ENCODE data around the gene SLC41A2. TPM values are rescaled to one million over a fixed set of nuclear protein-coding genes. Genes with fewer than 3 reads are reported as not detected.

Gene SLC41A2
- total RNA-seq, 1 experiment from 2014 or later = 2.1 TPM

DNA sequence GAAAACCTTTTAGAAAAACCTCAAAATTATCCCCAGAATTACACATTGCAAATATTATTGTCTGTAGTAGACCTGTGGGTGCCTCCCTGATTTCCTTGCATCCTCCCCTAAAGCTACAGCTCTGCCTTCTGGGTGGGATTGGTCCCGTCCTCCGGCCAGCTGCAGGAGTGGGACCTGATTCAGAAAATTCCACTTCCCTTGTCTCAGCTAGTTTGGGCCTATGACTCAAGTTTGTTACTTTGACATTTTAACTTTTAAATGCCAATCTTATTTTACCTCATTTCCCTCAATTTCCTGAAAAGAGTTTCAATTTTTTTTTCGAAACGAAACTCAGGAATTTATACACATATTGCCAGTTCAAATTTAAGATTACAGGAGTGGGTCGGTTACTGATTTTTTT is 13.2 kb upstream of the SLC41A2 start:
- no peaks in the 10 kb centered on the region for H4K20me1 ChIP-seq (ENCODE audit: insufficient read depth, low read depth, low read length)

DNA sequence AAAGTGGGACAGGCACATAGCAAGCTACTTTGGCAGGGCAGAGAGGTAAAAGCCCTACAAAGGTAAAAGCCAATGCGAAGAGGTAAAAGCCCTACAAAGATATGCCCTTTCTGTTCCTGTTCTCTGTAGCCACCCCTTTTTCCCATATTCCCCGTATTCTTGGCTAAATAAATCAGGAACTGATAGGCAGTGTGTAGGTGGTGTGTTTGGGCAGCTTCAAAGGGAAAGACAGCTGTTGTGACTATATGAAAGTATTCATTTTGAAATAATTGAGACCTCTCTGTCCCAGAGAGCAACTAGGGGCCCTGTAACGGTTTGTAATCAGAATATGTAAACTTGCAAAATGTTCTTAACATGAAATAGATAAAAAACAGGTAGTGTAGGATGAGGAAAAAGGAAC is 11.3 kb upstream of the SLC41A2 start:
- no peak overlapping the region for H3K27ac ChIP-seq (ENCODE audit: low read length)

More for the DNA sequence above, 13.2 kb upstream of the SLC41A2 start:
- Histone ChIP-seq H3K79me2 (ENCODE audit: low read length) (no peaks in the 10 kb centered on the region), H3K4me2 (ENCODE audit: low read depth, low read length, poor library complexity, severe bottlenecking) (no peak overlapping the region), H3K4me3 (ENCODE audit: low read length) (no peak overlapping the region), H3K27me3 (ENCODE audit: low read length) (no peaks in the 10 kb centered on the region), H3K27ac (ENCODE audit: low read length) (no peak overlapping the region), H2AFZ (ENCODE audit: low read length) (no peak overlapping the region), H3K9me3 (ENCODE audit: low read length) (no peaks in the 10 kb centered on the region), H3K36me3 (ENCODE audit: insufficient read depth, low read length) (no peaks in the 10 kb centered on the region), H3K9ac (ENCODE audit: low read length) (no peak overlapping the region), H3K9me2 (replicated peaks; ENCODE audit: insufficient read depth, low read length) (no peaks in the 10 kb centered on the region), H3K4me1 (ENCODE audit: low read length) (peaks cover 17% of the 10 kb centered on the region)
- DNase-seq = no peak

GRCh38 chr12:104966677-104967076 is 8.6 kb upstream of the SLC41A2 start:
- Histone ChIP-seq H3K4me3 (ENCODE audit: low read length) (no peak overlapping the region), H4K20me1 (ENCODE audit: insufficient read depth, low read depth, low read length) (no peaks in the 10 kb centered on the region), H3K4me1 (ENCODE audit: low read length) (peaks cover 11% of the 10 kb centered on the region), H3K27me3 (ENCODE audit: low read length) (no peaks in the 10 kb centered on the region), H3K79me2 (ENCODE audit: low read length) (no peaks in the 10 kb centered on the region), H3K4me2 (ENCODE audit: low read depth, low read length, poor library complexity, severe bottlenecking) (no peak overlapping the region), H3K27ac (ENCODE audit: low read length) (no peak overlapping the region), H3K9me2 (replicated peaks; ENCODE audit: insufficient read depth, low read length) (no peaks in the 10 kb centered on the region), H3K36me3 (ENCODE audit: insufficient read depth, low read length) (no peaks in the 10 kb centered on the region), H2AFZ (ENCODE audit: low read length) (no peak overlapping the region), H3K9ac (ENCODE audit: low read length) (no peak overlapping the region), H3K9me3 (ENCODE audit: low read length) (no peaks in the 10 kb centered on the region)
- DNase-seq = no peak

More for the DNA sequence above, 11.3 kb upstream of the SLC41A2 start:
- DNase-seq = no peak
- Histone ChIP-seq H3K36me3 (ENCODE audit: insufficient read depth, low read length) (no peaks in the 10 kb centered on the region), H3K27me3 (ENCODE audit: low read length) (no peaks in the 10 kb centered on the region), H3K4me3 (ENCODE audit: low read length) (no peak overlapping the region), H4K20me1 (ENCODE audit: insufficient read depth, low read depth, low read length) (no peaks in the 10 kb centered on the region), H2AFZ (ENCODE audit: low read length) (no peak overlapping the region), H3K4me1 (ENCODE audit: low read length) (peaks cover 13% of the 10 kb centered on the region), H3K9ac (ENCODE audit: low read length) (no peak overlapping the region), H3K79me2 (ENCODE audit: low read length) (no peaks in the 10 kb centered on the region), H3K4me2 (ENCODE audit: low read depth, low read length, poor library complexity, severe bottlenecking) (no peak overlapping the region), H3K9me2 (replicated peaks; ENCODE audit: insufficient read depth, low read length) (no peaks in the 10 kb centered on the region), H3K9me3 (ENCODE audit: low read length) (no peaks in the 10 kb centered on the region)

DNA sequence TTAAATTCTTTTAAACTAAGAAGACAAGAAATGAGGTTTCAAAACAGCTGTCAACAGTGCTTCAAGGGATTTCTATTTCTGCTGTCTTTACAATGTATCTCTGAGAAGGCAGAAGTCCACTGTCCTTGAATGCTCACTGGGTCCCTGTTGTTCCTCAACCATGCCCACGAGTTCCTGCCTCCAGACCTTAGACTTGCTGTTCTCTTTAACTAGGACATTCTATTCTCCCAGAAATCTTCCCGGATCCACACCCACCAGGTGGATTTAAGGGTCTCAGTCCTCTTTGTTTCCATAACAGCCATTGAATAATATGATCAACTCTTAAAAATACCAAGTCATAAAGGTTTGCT is 6.7 kb upstream of the SLC41A2 start:
- H3K27me3 ChIP-seq (ENCODE audit: low read length) = no peaks in the 10 kb centered on the region
- H3K36me3 ChIP-seq (ENCODE audit: insufficient read depth, low read length) = no peaks in the 10 kb centered on the region
- no peaks in the 10 kb centered on the region for H4K20me1 ChIP-seq (ENCODE audit: insufficient read depth, low read depth, low read length)
- H3K4me2 ChIP-seq (ENCODE audit: low read depth, low read length, poor library complexity, severe bottlenecking) = no peak overlapping the region
- H2AFZ ChIP-seq (ENCODE audit: low read length) = no peak overlapping the region
- no peaks in the 10 kb centered on the region for H3K79me2 ChIP-seq (ENCODE audit: low read length)
- no peak overlapping the region for H3K4me3 ChIP-seq (ENCODE audit: low read length)
- H3K9me2 ChIP-seq (replicated peaks; ENCODE audit: insufficient read depth, low read length) = no peaks in the 10 kb centered on the region
- peaks cover 11% of the 10 kb centered on the region for H3K4me1 ChIP-seq (ENCODE audit: low read length)
- H3K9ac ChIP-seq (ENCODE audit: low read length) = no peak overlapping the region
- no peaks in the 10 kb centered on the region for H3K9me3 ChIP-seq (ENCODE audit: low read length)
- H3K27ac ChIP-seq (ENCODE audit: low read length) = no peak overlapping the region
- no peak for DNase-seq

GRCh38 chr12:104964167-104964855 is 6.2 kb upstream of the SLC41A2 start:
- Histone ChIP-seq H3K27me3 (ENCODE audit: low read length) (no peaks in the 10 kb centered on the region), H3K4me2 (ENCODE audit: low read depth, low read length, poor library complexity, severe bottlenecking) (no peak overlapping the region), H3K9me2 (replicated peaks; ENCODE audit: insufficient read depth, low read length) (no peaks in the 10 kb centered on the region), H3K9me3 (ENCODE audit: low read length) (no peaks in the 10 kb centered on the region), H3K9ac (ENCODE audit: low read length) (no peak overlapping the region), H3K27ac (ENCODE audit: low read length) (no peak overlapping the region), H3K4me3 (ENCODE audit: low read length) (no peak overlapping the region), H3K36me3 (ENCODE audit: insufficient read depth, low read length) (no peaks in the 10 kb centered on the region), H3K79me2 (ENCODE audit: low read length) (no peaks in the 10 kb centered on the region), H2AFZ (ENCODE audit: low read length) (no peak overlapping the region), H4K20me1 (ENCODE audit: insufficient read depth, low read depth, low read length) (no peaks in the 10 kb centered on the region), H3K4me1 (ENCODE audit: low read length) (peaks cover 11% of the 10 kb centered on the region)
- DNase-seq = no peak

DNA sequence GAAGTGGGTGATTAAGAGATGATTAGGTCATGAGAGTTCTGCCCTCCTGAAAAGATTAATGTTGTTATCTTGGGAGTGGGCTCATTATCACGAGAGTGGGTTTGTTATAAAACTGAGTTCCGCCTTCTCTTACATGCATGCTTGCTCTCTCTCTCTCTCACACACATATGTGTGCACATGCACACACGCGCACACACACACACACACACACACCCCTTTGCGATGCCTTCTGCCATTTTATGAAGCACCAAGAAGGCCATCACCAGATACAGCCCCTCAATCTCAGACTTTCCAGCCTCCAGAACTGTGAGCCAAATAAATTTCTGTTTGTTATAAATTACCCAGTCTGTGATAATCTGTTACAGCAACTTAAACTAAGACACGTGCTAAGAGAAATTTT is 5.7 kb upstream of the SLC41A2 start:
- Histone ChIP-seq H3K4me3 (ENCODE audit: low read length) (no peak overlapping the region), H3K27me3 (ENCODE audit: low read length) (no peaks in the 10 kb centered on the region), H3K36me3 (ENCODE audit: insufficient read depth, low read length) (no peaks in the 10 kb centered on the region), H3K27ac (ENCODE audit: low read length) (no peak overlapping the region), H2AFZ (ENCODE audit: low read length) (no peak overlapping the region), H3K9me3 (ENCODE audit: low read length) (no peaks in the 10 kb centered on the region), H3K9ac (ENCODE audit: low read length) (no peak overlapping the region), H3K79me2 (ENCODE audit: low read length) (no peaks in the 10 kb centered on the region), H3K4me1 (ENCODE audit: low read length) (peaks cover 14% of the 10 kb centered on the region), H4K20me1 (ENCODE audit: insufficient read depth, low read depth, low read length) (no peaks in the 10 kb centered on the region), H3K9me2 (replicated peaks; ENCODE audit: insufficient read depth, low read length) (no peaks in the 10 kb centered on the region), H3K4me2 (ENCODE audit: low read depth, low read length, poor library complexity, severe bottlenecking) (no peak overlapping the region)
- DNase-seq = no peak

- no peak for DNase-seq
- Histone ChIP-seq H3K9ac (ENCODE audit: low read length) (no peak overlapping the region), H3K4me2 (ENCODE audit: low read depth, low read length, poor library complexity, severe bottlenecking) (no peak overlapping the region), H3K79me2 (ENCODE audit: low read length) (no peaks in the 10 kb centered on the region), H2AFZ (ENCODE audit: low read length) (no peak overlapping the region), H3K9me2 (replicated peaks; ENCODE audit: insufficient read depth, low read length) (no peaks in the 10 kb centered on the region), H3K9me3 (ENCODE audit: low read length) (no peaks in the 10 kb centered on the region), H3K4me1 (ENCODE audit: low read length) (peaks cover 15% of the 10 kb centered on the region), H4K20me1 (ENCODE audit: insufficient read depth, low read depth, low read length) (no peaks in the 10 kb centered on the region), H3K27ac (ENCODE audit: low read length) (no peak overlapping the region), H3K4me3 (ENCODE audit: low read length) (no peak overlapping the region), H3K36me3 (ENCODE audit: insufficient read depth, low read length) (no peaks in the 10 kb centered on the region), H3K27me3 (ENCODE audit: low read length) (no peaks in the 10 kb centered on the region)
Observed at GRCh38 chr12:104960464-104960863, 2.4 kb upstream of the SLC41A2 start.

- no peaks in the 10 kb centered on the region for H3K9me2 ChIP-seq (replicated peaks; ENCODE audit: insufficient read depth, low read length)
- no peaks in the 10 kb centered on the region for H3K36me3 ChIP-seq (ENCODE audit: insufficient read depth, low read length)
- H3K4me1 ChIP-seq (ENCODE audit: low read length) = peaks cover 15% of the 10 kb centered on the region
- no peaks in the 10 kb centered on the region for H3K9me3 ChIP-seq (ENCODE audit: low read length)
- no peak for DNase-seq
- H2AFZ ChIP-seq (ENCODE audit: low read length) = no peak overlapping the region
- no peaks in the 10 kb centered on the region for H4K20me1 ChIP-seq (ENCODE audit: insufficient read depth, low read depth, low read length)
- H3K4me3 ChIP-seq (ENCODE audit: low read length) = no peak overlapping the region; the same call in 1 of the 2 replicates
- no peak overlapping the region for H3K27ac ChIP-seq (ENCODE audit: low read length)
- no peaks in the 10 kb centered on the region for H3K27me3 ChIP-seq (ENCODE audit: low read length)
- peak overlapping the region; percentile 74 for H3K4me2 ChIP-seq (ENCODE audit: low read depth, low read length, poor library complexity, severe bottlenecking)
- no peaks in the 10 kb centered on the region for H3K79me2 ChIP-seq (ENCODE audit: low read length)
- no peak overlapping the region for H3K9ac ChIP-seq (ENCODE audit: low read length)
Observed at GRCh38 chr12:104959335-104959841, 1.3 kb upstream of the SLC41A2 start.
